HEK293 (cell line): ENCODE measurements around the gene UAP1.

Experiments
- CTCF ChIA-PET: fragments of 350-600 bp; formaldehyde crosslinking; extraction: SDS; loops from one replicate; lab custom pipeline; 2021; ENCODE audit warnings: antibody characterized with exemption; lab: Yijun Ruan, JAX
- POLR2A ChIA-PET: fragments of 300-600 bp; formaldehyde crosslinking; extraction: SDS; loops from one replicate; lab custom pipeline; 2020; ENCODE audit warnings: antibody characterized with exemption, inconsistent platforms; lab: Yijun Ruan, JAX
- H3K27ac ChIP-seq: fragments of 200-500 bp; sonication (Bioruptor generic); 2 replicates; pipeline ENCODE4 v1.5.1; 2014; ENCODE audit warnings: low read depth, low read length, control low read depth, inconsistent platforms; ENCODE audit errors: extremely low read depth
- H3K36me3 ChIP-seq, 2 experiments: fragments of 200-500 bp in 1 of 2; sonication (Bioruptor generic) in 1 of 2; 1 replicate in 1 of 2; 2 replicates in 1 of 2; pipeline ENCODE4 v1.5.1; 2014 to 2017; ENCODE audit warnings: inconsistent platforms in 2 of 2, low read length in 2 of 2; ENCODE audit not compliant: control insufficient read depth in 2 of 2, insufficient read depth in 1 of 2
- H3K4me1 ChIP-seq: fragments of 200-500 bp; sonication (Bioruptor generic); 2 replicates; pipeline ENCODE4 v1.5.1; 2014; ENCODE audit warnings: mild to moderate bottlenecking, low read length, inconsistent platforms; ENCODE audit not compliant: control insufficient read depth, insufficient read depth
- H3K4me3 ChIP-seq: 2 replicates; pipeline ENCODE4 v1.5.1; 2011; ENCODE audit warnings: low read depth, mild to moderate bottlenecking, control low read depth, low read length, moderate library complexity
- H3K9me3 ChIP-seq: fragments of 200-500 bp; sonication (Bioruptor generic); 2 replicates; pipeline ENCODE4 v1.5.1; 2014; ENCODE audit warnings: low read depth, low read length, inconsistent platforms; ENCODE audit not compliant: control insufficient read depth, insufficient read depth
- EGR2 ChIP-seq: fragments of 450-650 bp; formaldehyde crosslinking; IDR thresholded peaks from 2 replicates; pipeline ENCODE4 v1.5.1; 2016; ENCODE audit warnings: low read depth, missing biosample characterization, missing genetic modification characterization
- GLIS2 ChIP-seq: fragments of 450-650 bp; formaldehyde crosslinking; IDR thresholded peaks from 2 replicates; pipeline ENCODE4 v1.5.1; 2016; ENCODE audit warnings: missing biosample characterization, missing genetic modification characterization
- KLF1 ChIP-seq: fragments of 450-650 bp; formaldehyde crosslinking; IDR thresholded peaks from 2 replicates; pipeline ENCODE4 v1.5.1; 2016; ENCODE audit warnings: missing biosample characterization, missing genetic modification characterization
- PRDM2 ChIP-seq: fragments of 450-650 bp; formaldehyde crosslinking; IDR thresholded peaks from 2 replicates; pipeline ENCODE4 v1.5.1; 2016; ENCODE audit warnings: missing biosample characterization, missing genetic modification characterization, borderline replicate concordance
- REST ChIP-seq: fragments of 450-650 bp; formaldehyde crosslinking; IDR thresholded peaks from 2 replicates; pipeline ENCODE4 v1.5.1; 2016; ENCODE audit warnings: missing biosample characterization, missing genetic modification characterization
- SCRT1 ChIP-seq: fragments of 450-650 bp; formaldehyde crosslinking; IDR thresholded peaks from 2 replicates; pipeline ENCODE4 v1.5.1; 2016; ENCODE audit warnings: missing biosample characterization, missing genetic modification characterization, borderline replicate concordance
- ZBTB1 ChIP-seq: fragments of 450-650 bp; formaldehyde crosslinking; IDR thresholded peaks from 2 replicates; pipeline ENCODE4 v1.5.1; 2016; ENCODE audit warnings: missing biosample characterization, missing genetic modification characterization
- ZBTB44 ChIP-seq: fragments of 450-650 bp; IDR thresholded peaks from 2 replicates; pipeline ENCODE4 v1.5.1; 2018; ENCODE audit warnings: missing biosample characterization, mild to moderate bottlenecking, missing genetic modification characterization
- ZNF174 ChIP-seq: fragments of 450-650 bp; formaldehyde crosslinking; IDR thresholded peaks from 2 replicates; pipeline ENCODE4 v1.5.0; 2017; ENCODE audit warnings: missing biosample characterization, mild to moderate bottlenecking, missing genetic modification characterization
- ZNF239 ChIP-seq: fragments of 450-650 bp; formaldehyde crosslinking; IDR thresholded peaks from 2 replicates; pipeline ENCODE4 v1.5.1; 2016; ENCODE audit warnings: missing biosample characterization, missing genetic modification characterization
- ZNF280D ChIP-seq: fragments of 450-650 bp; formaldehyde crosslinking; IDR thresholded peaks from 2 replicates; pipeline ENCODE4 v1.5.1; 2016; ENCODE audit warnings: missing biosample characterization, missing genetic modification characterization
- ZNF473 ChIP-seq: fragments of 450-650 bp; formaldehyde crosslinking; IDR thresholded peaks from 2 replicates; pipeline ENCODE4 v1.5.1; 2017; ENCODE audit warnings: missing biosample characterization, missing genetic modification characterization
- ZNF548 ChIP-seq: fragments of 450-650 bp; formaldehyde crosslinking; IDR thresholded peaks from 2 replicates; pipeline ENCODE4 v1.5.1; 2016; ENCODE audit warnings: missing biosample characterization, missing genetic modification characterization
- ZNF596 ChIP-seq: fragments of 450-650 bp; IDR thresholded peaks from 2 replicates; pipeline ENCODE4 v1.5.0; 2018; ENCODE audit warnings: missing biosample characterization, mild to moderate bottlenecking, missing genetic modification characterization, moderate library complexity
- ZNF639 ChIP-seq: fragments of 450-650 bp; formaldehyde crosslinking; IDR thresholded peaks from 2 replicates; pipeline ENCODE4 v1.5.1; 2016; ENCODE audit warnings: missing biosample characterization, missing genetic modification characterization
- ZNF791 ChIP-seq: fragments of 450-650 bp; formaldehyde crosslinking; IDR thresholded peaks from 2 replicates; pipeline ENCODE4 v1.5.1; 2016; ENCODE audit warnings: missing biosample characterization, missing genetic modification characterization
- ZSCAN16 ChIP-seq: fragments of 450-650 bp; formaldehyde crosslinking; IDR thresholded peaks from 2 replicates; pipeline ENCODE4 v1.5.1; 2016; ENCODE audit warnings: missing biosample characterization, missing genetic modification characterization

UAP1 gene

GRCh38 chr1:162617513-162617912, 56.0 kb downstream of the UAP1 start:
- TF ChIP-seq ZBTB44: no peak
- TF ChIP-seq ZNF473 (tag by site-specific recombination): no peak
- no peak for TF ChIP-seq ZBTB1 (tag by site-specific recombination)
- TF ChIP-seq ZNF791: no peak
- TF ChIP-seq ZNF639: no peak
- TF ChIP-seq GLIS2 (tag by site-specific recombination): no peak
- no peak for TF ChIP-seq ZNF280D (tag by site-specific recombination)
- no peak for TF ChIP-seq ZNF174 (tag by site-specific recombination)
- TF ChIP-seq SCRT1 (tag by site-specific recombination): no peak
- no peak for TF ChIP-seq REST
- TF ChIP-seq PRDM2: no peak
- no peak for TF ChIP-seq ZNF596 (tag by site-specific recombination)
- no peak for TF ChIP-seq KLF1 (tag by site-specific recombination)
- TF ChIP-seq ZNF548 (tag by site-specific recombination): no peak
- no peak for TF ChIP-seq ZSCAN16 (tag by site-specific recombination)
- TF ChIP-seq EGR2 (tag by site-specific recombination): no peak
- TF ChIP-seq ZNF239: no peak
- Histone ChIP-seq H3K27ac (no peak overlapping the region), H3K4me1 (no peaks in the 10 kb centered on the region), H3K4me3 (no peak overlapping the region), H3K36me3 (no peaks in the 10 kb centered on the region), H3K9me3 (no peaks in the 10 kb centered on the region)
- POLR2A ChIA-PET: no interaction called here
- CTCF ChIA-PET: interaction anchor here (0.6 to 1.0 kb wide), 5 partner anchors 14 to 553 kb away, joined by 3 to 5 read pairs (median 4); no protein-coding TSS in a partner anchor
